GM15510 (cell line): Measurements from ENCODE around the gene NHERF2.

ENCODE experiments used
- POLR2A ChIP-seq: IDR thresholded peaks from 3 replicates; pipeline ENCODE4 v1.6.1; 2011; ENCODE audit warnings: borderline replicate concordance; ENCODE audit not compliant: insufficient read length; ENCODE audit errors: extremely low read depth

Gene NHERF2

DNA sequence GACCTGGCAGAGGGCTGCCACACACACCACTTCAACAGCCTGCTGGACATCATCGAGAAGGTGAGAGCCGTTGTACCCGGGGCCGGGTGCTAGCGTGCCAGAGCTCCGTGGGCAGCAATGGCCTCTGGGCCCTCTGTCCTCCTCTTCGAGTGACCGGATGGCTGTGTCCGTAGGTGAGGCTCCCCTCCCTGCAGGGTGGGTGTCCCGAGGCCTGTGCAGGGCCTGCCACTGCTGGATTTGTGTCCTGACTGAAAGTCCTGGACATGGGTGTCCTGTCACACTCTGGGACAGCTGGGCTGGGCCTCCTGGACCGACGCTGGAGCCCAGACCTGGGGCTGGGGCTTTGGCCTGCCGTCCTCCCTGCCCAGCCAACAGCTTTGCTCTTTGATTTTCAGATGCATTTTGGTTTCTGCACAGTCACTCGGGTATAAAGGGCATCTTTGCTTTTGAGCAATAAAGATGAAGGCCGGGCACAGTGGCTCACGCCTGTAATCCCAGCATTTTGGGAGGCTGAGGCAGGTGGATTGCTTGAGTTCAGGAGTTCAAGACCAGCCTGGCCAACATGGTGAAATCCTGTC lies 37.8 kb downstream of the NHERF2 start:
- no peak for TF ChIP-seq POLR2A

DNA sequence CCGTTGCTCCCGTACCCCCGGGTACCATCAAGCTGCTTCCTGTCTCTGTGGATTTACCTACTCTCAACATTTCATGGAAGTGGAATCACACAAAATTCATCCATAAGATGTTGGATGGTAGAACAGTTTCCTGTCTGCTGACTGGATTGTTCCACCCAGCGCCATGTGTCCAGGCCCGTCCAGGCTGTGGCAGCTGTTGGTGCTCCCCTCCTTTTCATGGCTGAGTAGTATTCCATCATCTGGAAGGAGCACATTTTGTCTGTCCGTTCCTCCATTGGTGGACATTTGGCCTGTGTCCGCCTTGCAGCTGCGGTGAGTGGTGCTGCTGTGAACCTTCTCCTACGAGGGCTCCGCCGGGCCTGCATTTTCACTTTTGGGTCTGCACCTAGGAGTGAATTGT lies 39.4 kb downstream of the NHERF2 start:
- no peak for TF ChIP-seq POLR2A

GRCh38 chr16:2070576-2071453 lies 44.1 kb downstream of the NHERF2 start:
- TF ChIP-seq POLR2A: no peak

DNA sequence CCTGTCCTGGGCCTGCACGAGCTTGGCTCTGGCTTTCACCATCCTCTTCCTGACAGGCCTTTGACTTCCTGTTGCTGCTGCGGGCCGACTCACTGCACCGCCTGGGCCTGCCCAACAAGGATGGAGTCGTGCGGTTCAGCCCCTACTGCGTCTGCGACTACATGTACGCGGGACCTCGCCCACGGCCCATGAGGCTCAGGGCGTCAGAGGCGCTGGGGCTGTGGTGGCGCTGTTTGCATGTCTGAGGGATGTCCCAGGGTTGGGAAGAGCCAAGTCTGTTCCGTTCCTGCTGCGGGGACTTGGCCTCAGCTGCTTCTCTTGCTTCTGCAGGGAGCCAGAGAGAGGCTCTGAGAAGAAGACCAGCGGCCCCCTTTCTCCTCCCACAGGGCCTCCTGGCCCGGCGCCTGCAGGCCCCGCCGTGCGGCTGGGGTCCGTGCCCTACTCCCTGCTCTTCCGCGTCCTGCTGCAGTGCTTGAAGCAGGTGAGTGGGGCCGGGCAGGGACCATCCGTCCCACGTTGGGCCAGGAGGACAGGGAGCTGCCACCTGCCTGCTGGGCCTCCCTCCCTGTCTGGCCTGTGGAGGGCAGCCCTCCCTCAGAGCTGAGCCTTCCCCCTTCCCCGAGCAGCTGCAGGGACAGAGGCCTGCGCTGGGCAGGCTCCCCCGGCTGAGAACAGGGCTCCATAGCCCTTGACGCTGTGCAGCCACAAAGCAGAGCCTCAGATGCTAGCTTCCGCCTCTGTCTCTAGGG lies 44.9 kb downstream of the NHERF2 start:
- TF ChIP-seq POLR2A: no peak

DNA sequence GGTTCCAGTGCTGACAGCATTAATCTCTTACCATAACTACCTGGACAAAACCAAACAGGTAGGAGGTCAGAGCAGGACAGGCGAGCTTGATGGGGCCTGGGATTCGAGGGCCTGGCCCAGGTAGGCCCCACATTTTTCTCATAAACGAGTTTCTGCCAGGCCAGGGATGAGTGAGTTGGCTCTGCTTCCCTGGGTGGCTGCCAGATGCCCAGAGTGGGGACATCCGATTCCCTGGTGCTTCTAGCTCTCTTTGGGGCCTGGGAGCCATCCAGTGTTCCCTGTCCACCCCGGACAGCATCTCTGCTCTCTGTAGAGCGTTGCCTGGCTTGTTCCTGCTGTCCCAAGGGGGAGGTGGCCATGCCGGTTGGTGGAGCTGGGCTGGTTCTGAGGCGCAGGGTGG lies 46.2 kb downstream of the NHERF2 start:
- no peak for TF ChIP-seq POLR2A

DNA sequence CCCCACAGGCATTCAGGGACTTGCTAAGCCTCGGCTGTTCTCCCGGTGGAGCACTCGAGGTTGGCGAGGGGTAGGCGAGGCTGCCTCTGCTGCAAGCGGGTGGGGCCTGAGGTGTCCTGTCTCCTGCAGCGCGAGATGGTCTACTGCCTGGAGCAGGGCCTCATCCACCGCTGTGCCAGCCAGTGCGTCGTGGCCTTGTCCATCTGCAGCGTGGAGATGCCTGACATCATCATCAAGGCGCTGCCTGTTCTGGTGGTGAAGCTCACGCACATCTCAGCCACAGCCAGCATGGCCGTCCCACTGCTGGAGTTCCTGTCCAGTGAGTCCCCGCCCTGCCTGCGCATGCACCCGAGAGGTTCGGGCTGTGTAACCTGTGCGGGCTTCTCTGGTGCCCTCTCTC lies 47.4 kb downstream of the NHERF2 start:
- TF ChIP-seq POLR2A: no peak

- no peak for TF ChIP-seq POLR2A
These were observed 48.9 kb downstream of the NHERF2 start for GRCh38 chr16:2075631-2076030.

GRCh38 chr16:2076072-2076865 lies 49.6 kb downstream of the NHERF2 start:
- TF ChIP-seq POLR2A: no peak

DNA sequence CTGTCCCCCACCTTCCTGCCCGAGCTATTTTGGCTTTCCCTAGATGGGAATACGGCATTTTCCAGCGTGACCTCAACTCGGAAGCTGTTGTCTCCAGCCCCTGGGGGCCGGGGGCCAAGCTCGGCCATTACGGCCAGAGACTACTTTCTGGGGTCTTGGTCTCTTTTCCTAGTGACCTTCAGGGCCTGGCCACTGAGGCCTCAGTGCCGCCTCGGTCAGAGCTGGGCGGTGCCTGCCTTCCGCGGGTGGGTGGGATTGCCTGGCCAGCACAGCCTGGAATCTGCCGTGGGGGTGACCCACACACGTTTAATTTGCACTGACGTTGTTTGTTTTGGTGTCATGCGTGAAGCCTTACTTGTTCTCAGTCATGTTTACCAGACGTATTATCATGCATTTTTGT lies 50.3 kb downstream of the NHERF2 start:
- TF ChIP-seq POLR2A: no peak

- TF ChIP-seq POLR2A: no peak
These were observed 51.0 kb downstream of the NHERF2 start for GRCh38 chr16:2077696-2078095.

GRCh38 chr16:2078096-2078495 lies 51.4 kb downstream of the NHERF2 start:
- TF ChIP-seq POLR2A: no peak

DNA sequence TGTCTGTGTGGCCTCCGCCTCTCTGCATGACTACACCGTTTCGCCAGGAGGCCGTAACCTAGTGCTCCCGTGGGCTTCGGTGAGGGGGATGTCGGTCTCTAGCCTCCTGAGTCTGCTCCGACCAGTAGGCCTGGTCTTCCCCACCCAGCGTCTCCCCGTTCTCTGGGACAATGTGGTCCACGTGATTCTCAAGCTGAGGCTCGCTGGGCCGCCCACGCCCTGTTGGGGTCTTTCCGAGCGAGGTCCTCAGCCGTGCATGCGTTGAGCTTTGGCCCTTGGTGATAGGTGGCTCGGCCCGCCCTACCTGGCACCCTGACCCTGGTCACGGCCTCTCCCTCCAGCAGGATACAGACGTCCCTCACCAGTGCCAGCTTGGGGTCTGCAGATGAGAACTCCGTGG lies 52.0 kb downstream of the NHERF2 start:
- no peak for TF ChIP-seq POLR2A

GRCh38 chr16:2079311-2079800 lies 52.7 kb downstream of the NHERF2 start:
- no peak for TF ChIP-seq POLR2A

DNA sequence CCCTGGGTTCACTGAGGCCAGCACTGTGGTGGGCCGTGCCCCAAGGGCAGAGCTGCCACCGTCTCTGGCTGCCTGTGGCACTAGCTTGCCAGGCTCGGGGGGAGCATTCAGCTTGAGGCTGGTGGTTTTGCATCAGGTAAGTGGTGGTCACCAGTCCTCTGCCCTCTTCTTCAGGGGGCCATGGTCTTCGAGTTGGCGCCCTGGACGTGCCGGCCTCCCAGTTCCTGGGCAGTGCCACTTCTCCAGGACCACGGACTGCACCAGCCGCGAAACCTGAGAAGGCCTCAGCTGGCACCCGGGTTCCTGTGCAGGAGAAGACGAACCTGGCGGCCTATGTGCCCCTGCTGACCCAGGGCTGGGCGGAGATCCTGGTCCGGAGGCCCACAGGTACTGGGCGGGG lies 53.3 kb downstream of the NHERF2 start:
- no peak for TF ChIP-seq POLR2A

DNA sequence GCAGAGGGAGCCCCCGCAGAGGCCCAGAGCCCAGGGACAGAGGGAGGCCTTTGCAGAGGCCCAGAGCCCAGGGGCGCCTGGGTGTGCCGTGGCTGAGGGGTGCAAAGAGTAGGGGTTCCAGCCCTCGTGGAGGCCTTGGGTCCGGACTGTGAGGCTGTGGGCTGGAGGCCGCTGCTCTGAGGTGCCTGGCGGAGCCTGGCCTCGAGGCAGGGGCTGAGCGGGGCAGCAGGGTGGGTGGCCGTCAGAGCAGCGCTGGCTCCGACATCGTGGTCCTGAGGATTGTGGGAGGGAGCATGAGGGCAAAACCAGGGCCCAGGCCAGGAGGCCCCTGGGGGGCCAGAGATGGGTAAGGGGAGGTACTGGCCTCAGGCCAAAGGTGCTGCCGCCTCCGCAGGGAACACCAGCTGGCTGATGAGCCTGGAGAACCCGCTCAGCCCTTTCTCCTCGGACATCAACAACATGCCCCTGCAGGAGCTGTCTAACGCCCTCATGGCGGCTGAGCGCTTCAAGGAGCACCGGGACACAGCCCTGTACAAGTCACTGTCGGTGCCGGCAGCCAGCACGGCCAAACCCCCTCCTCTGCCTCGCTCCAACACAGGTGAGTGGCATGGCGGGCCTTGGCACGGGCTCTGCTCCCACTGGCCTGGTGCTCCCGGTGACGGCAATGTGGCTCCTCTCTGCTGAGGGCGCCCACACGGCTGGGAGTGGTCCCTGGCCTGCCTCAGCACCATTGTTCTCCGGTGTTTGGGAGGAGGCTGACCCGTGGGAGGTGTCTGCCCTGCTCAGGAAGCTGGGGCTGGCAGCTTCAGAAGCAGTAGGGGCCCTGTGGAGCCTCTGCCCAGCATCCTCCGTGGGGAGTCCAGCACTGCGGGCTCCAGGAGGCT lies 54.7 kb downstream of the NHERF2 start:
- TF ChIP-seq POLR2A: no peak
